Calu3 (cell line): ENCODE data around the gene ALMS1. TPM values are rescaled to one million over a fixed set of nuclear protein-coding genes. Genes with fewer than 3 reads are reported as not detected.

Experiments
- BruUV-seq: library from RNA; stranded (reverse); fragments of 400-500 nt; replicated peaks from 2 replicates; lab custom pipeline; 2021; lab: Mats Ljungman, UMichigan
- CTCF ChIA-PET: fragments of 300-600 bp; sonication (Branson Sonifier 250); formaldehyde crosslinking; loops from one replicate; lab custom pipeline; 2022; ENCODE audit warnings: antibody characterized with exemption; lab: Charles Lee
- DNase-seq: peaks from one replicate; pipeline ENCODE4 v3.0.0; 2022
- H3K27ac Mint-ChIP-seq: one replicate; pipeline ENCODE4 v1.8.0; 2022; ENCODE audit warnings: mixed read lengths; ENCODE audit not compliant: unreplicated experiment
- H3K27me3 Mint-ChIP-seq: one replicate; pipeline ENCODE4 v1.8.0; 2022; ENCODE audit warnings: mixed read lengths; ENCODE audit not compliant: unreplicated experiment
- H3K36me3 Mint-ChIP-seq: one replicate; pipeline ENCODE4 v1.8.0; 2022; ENCODE audit warnings: mild to moderate bottlenecking, moderate library complexity, mixed read lengths; ENCODE audit not compliant: insufficient read depth, unreplicated experiment
- H3K4me1 Mint-ChIP-seq: one replicate; pipeline ENCODE4 v1.8.0; 2022; ENCODE audit warnings: mild to moderate bottlenecking, low read depth, mixed read lengths; ENCODE audit not compliant: unreplicated experiment
- H3K4me3 Mint-ChIP-seq: one replicate; pipeline ENCODE4 v1.8.0; 2022; ENCODE audit warnings: mild to moderate bottlenecking, low read depth, moderate library complexity, mixed read lengths; ENCODE audit not compliant: unreplicated experiment
- H3K9me3 Mint-ChIP-seq: one replicate; pipeline ENCODE4 v1.8.0; 2022; ENCODE audit warnings: low read depth, mixed read lengths; ENCODE audit not compliant: unreplicated experiment
- CTCF ChIP-seq: fragments of 200-600 bp; IDR thresholded peaks from one replicate; pipeline ENCODE4 v1.8.0; 2022; ENCODE audit warnings: antibody characterized with exemption; ENCODE audit not compliant: unreplicated experiment
- intact Hi-C: fragments of 100-400 bp; cut with micrococcal nuclease; formaldehyde crosslinking; loops from one replicate; pipeline ENCODE4 v1.10.0; 2022; ENCODE audit not compliant: unreplicated experiment
- total RNA-seq: library from RNA; stranded (reverse); gene quantifications from 2 replicates; pipeline ENCODE4 v1.2.3, GENCODE V29; 2022

Gene ALMS1
- total RNA-seq, 1 experiment from 2014 or later, result 15.8 TPM

DNA sequence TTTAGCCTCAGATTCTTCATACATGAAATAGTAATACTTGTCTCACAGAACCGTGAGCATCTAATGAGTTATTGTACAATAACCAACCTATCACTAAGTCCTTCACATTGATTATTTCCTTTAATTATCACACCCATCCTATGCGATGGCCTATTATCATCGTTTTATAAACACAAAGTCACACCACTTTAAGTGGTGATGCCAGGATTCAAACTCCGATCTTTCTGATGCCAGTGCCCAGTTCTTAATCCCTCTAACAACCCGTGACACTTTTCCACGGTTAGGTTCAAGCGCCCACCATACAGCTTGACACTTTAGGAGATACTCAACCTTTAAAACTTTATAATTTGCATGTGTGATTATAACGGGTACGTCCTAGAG lies 523 bp upstream of the ALMS1 start:
- CTCF ChIA-PET, result interaction anchor here (0.6 to 1.2 kb wide), 3 partner anchors 17 to 1461 kb away, joined by 4 to 5 read pairs (median 4); no protein-coding TSS in a partner anchor
- BruUV-seq, result TSS peak; percentile 29
- Mint-ChIP-seq H3K9me3 (no peaks in the 10 kb centered on the region), H3K4me3 (peak overlapping the region; percentile 97), H3K27ac (peak overlapping the region; percentile 57), H3K36me3 (peaks cover 18% of the 10 kb centered on the region), H3K27me3 (peaks cover 35% of the 10 kb centered on the region), H3K4me1 (peaks cover 14% of the 10 kb centered on the region)
- DNase-seq, result no peak
- intact Hi-C loops, result no loop called here
- TF ChIP-seq CTCF, result no peak

GRCh38 chr2:73386342-73386868 lies 769 bp downstream of the ALMS1 start:
- Mint-ChIP-seq H3K4me1 (peaks cover 14% of the 10 kb centered on the region), H3K4me3 (peak overlapping the region; percentile 97), H3K27me3 (peaks cover 23% of the 10 kb centered on the region), H3K27ac (peak overlapping the region; percentile 57), H3K9me3 (no peaks in the 10 kb centered on the region), H3K36me3 (peaks cover 18% of the 10 kb centered on the region)
- no peak for TF ChIP-seq CTCF
- BruUV-seq, result TSS peak; percentile 58
- intact Hi-C loops, result no loop called here
- no peak for DNase-seq
- CTCF ChIA-PET, result no interaction called here

GRCh38 chr2:73386894-73387636 lies 1.4 kb downstream of the ALMS1 start:
- peaks cover 17% of the 10 kb centered on the region for H3K27me3 Mint-ChIP-seq
- peak overlapping the region; percentile 97 for H3K4me3 Mint-ChIP-seq
- no TSS peak for BruUV-seq
- H3K9me3 Mint-ChIP-seq, result no peaks in the 10 kb centered on the region
- H3K36me3 Mint-ChIP-seq, result peaks cover 18% of the 10 kb centered on the region
- CTCF ChIA-PET, result no interaction called here
- no peak for DNase-seq
- peaks cover 14% of the 10 kb centered on the region for H3K4me1 Mint-ChIP-seq
- H3K27ac Mint-ChIP-seq, result no peak overlapping the region
- no peak for TF ChIP-seq CTCF
- intact Hi-C loops, result no loop called here

- no peak for TF ChIP-seq CTCF
- no peaks in the 10 kb centered on the region for H3K4me1 Mint-ChIP-seq
- no peak overlapping the region for H3K4me3 Mint-ChIP-seq
- intact Hi-C loops, result no loop called here
- CTCF ChIA-PET, result no interaction called here
- H3K27me3 Mint-ChIP-seq, result no peaks in the 10 kb centered on the region
- no peak for DNase-seq
- H3K27ac Mint-ChIP-seq, result no peak overlapping the region
- no peaks in the 10 kb centered on the region for H3K36me3 Mint-ChIP-seq
- H3K9me3 Mint-ChIP-seq, result no peaks in the 10 kb centered on the region
- no TSS peak for BruUV-seq
Measured at GRCh38 chr2:73402386-73403103, 16.9 kb downstream of the ALMS1 start.
